Lung microvascular endothelial cell (primary cell): ENCODE data around the gene SIRT1. TPM values are rescaled to one million over a fixed set of nuclear protein-coding genes. Genes with fewer than 3 reads are reported as not detected.
"Not testable (repeated sequence)": the region's sequence is repeated elsewhere in the genome, so short reads cannot be mapped to it uniquely, and the experiment has no call there.

Experiments used
- DNase-seq, 2 donors: peaks; one replicate each; pipeline versions ENCODE4 v3.0.0 to v3.0.0-alpha.2; 2010; ENCODE audit warnings: low read depth in 2 of 2
- total RNA-seq: library from RNA; depleted of rRNA; stranded (reverse); fragments of >200 nt; gene quantifications from 2 replicates; pipeline ENCODE4 v1.2.1, GENCODE V29; 2014

Gene SIRT1
- total RNA-seq, 1 donor from 2014 or later: 8.7 TPM

DNA sequence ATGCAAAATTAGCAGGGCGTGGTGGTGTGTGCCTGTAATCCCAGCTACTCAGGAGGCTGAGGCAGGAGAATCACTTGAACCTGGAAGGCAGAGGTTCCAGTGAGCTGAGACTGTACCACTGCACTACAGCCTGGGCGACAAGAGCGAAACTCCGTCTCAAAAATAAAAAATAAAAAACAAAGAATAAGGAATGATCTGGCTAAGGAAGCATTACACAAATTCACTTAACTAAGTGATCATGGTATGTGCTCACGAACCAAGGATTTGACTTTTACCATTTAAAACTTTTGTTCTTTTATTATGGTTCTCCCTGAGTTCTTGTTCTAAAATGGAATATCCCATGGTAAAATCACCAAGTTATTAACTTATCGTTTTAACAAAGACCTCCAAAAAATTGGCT lies 71.2 kb downstream of the SIRT1 start:
- no peak for DNase-seq

DNA sequence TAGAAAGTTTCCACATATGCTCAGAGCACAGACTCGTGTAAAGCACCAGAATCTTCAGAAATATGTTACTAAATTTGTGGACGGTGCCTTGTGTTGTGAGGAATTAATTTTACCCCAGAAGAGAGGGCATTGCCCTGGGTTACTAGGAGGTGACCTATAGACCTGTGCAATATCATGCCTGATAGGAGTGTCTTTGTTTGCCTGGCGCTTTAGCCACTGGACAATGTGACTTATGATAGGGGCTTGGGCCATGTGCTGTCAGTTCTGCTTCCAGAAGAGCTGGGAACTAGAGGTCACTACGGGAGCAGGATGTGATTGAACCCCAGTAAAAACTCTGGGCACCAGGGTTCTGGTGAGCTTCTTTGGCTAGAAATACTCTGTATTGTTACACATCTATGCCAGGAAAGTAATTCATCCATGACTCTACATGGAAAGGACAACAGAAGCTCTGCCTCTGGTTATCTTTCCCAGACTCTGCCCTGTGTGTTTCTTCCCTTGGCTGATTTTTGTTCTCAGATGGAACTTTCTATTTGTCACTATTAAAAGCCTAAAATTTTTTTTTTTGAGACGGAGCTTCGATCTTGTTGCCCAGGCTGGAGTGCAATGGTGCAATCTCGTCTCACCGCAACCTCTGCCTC lies 75.5 kb downstream of the SIRT1 start:
- no peak for DNase-seq

DNA sequence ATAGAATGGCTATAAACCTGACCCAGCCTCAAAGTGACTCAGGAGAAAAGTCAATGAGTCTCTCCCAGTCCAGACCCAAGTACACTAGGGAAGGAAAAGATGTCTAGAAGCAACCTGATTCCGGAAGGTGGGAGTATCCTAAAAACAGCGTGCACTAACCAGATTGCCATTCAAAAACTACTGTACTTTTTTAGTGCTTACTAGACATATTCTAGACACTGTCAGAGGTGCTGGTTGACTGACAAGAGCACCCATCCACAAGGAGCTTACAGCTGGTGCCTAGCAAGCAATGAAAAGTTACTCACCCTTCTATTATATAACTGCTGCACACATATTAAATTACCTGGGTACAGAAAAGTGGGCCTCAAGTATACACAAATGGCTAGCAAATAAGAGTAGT lies 81.0 kb downstream of the SIRT1 start:
- no peak for DNase-seq

DNA sequence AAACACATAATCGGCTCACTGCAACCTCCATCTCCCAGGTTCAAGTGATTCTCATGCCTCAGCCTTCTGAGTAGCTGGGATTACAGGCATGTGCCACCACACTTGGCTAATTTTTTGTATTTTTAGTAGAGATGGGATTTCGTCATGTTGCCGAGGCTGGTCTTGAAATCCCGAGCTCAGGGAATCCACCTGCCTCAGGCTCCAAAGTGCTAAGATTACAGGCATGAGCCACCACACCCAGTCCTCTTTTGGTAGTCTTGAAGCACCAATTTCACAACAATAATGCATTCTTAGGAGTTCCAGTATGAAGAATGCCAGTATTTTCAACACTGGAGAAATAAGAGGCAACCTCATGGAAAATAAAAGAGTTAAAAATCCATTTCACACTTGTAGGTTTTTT lies 81.6 kb downstream of the SIRT1 start:
- DNase-seq: not testable (repeated sequence)

Other genes with a start within 250 kb of the SIRT1 start
- gene CTNNA3, start 188.5 kb upstream of the SIRT1 start, total RNA-seq: 0.22 TPM in 1 of 2 replicates, not detected in the other
- gene DNAJC12, start 46.5 kb upstream of the SIRT1 start, total RNA-seq: 4.1 and 6.3 TPM in 2 replicates
- gene HERC4, start 190.6 kb downstream of the SIRT1 start, total RNA-seq: 26.4 and 35.1 TPM in 2 replicates
- not detected in 2 replicates for gene MYPN, start 224.8 kb downstream of the SIRT1 start, total RNA-seq